Measurements from ENCODE around the gene CCL21. TPM values are rescaled to one million over a fixed set of nuclear protein-coding genes. Genes with fewer than 3 reads are reported as not detected.
A peak's percentile ranks its signal among the peaks of the same experiment; 100 is the strongest.

CCL21 gene
- total RNA-seq, 4 donors from 2014 or later: 54.7 to 85.2 (median 70.3) TPM

DNA sequence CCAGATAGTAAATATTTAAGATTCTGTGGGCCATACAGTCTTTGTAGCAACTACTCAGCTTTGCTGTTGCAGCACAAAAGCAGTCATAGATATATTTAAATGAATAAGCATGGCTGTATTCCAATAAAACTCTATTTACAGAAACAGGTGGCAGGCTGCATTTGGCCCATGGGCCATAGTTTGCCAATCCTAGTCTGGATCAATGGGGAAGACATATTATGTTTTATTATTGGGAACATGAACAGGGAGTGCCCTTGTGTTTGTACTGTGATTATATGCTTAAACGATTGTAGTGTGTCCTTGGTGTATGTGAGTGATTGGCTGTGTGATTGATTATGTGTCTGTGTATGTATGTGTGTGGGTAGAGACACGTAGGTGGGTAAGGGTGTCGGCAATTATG lies 35.5 kb downstream of the CCL21 start:
- no peak for DNase-seq
- Histone ChIP-seq H3K4me3 (no peak overlapping the region), H3K27me3 (no peaks in the 10 kb centered on the region), H3K4me1 (no peaks in the 10 kb centered on the region), H3K27ac (peak overlapping the region in 1 of 4 donors; percentile 16), H3K9me3 (no peaks in the 10 kb centered on the region), H3K36me3 (no peaks in the 10 kb centered on the region)
- TF ChIP-seq, protein P1, sequence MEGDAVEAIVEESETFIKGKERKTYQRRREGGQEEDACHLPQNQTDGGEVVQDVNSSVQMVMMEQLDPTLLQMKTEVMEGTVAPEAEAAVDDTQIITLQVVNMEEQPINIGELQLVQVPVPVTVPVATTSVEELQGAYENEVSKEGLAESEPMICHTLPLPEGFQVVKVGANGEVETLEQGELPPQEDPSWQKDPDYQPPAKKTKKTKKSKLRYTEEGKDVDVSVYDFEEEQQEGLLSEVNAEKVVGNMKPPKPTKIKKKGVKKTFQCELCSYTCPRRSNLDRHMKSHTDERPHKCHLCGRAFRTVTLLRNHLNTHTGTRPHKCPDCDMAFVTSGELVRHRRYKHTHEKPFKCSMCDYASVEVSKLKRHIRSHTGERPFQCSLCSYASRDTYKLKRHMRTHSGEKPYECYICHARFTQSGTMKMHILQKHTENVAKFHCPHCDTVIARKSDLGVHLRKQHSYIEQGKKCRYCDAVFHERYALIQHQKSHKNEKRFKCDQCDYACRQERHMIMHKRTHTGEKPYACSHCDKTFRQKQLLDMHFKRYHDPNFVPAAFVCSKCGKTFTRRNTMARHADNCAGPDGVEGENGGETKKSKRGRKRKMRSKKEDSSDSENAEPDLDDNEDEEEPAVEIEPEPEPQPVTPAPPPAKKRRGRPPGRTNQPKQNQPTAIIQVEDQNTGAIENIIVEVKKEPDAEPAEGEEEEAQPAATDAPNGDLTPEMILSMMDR (IDR thresholded peaks at IDR 0.05): no peak
- TF ChIP-seq POLR2A (IDR thresholded peaks at IDR 0.05): no peak

DNA sequence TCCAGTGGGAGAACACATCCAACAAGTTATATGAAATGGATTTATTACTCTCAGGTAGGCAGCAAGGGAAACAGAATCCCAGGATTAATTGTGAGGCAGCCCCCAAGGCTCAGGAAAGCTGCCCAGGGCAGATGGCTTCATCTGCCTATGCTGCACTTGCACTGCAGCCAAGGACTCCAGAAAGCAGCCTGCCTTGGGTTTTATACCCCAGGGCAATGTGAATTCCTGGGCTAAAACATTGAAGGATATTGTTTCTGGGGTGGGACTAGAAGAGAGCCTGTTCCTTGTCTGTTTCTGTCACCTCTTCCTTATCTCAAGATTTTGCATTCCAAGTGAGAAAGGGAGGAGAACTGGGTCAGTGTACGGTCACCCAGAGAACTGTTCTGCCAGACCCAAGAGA lies 38.6 kb downstream of the CCL21 start:
- Histone ChIP-seq H3K27ac (no peak overlapping the region), H3K27me3 (no peaks in the 10 kb centered on the region), H3K4me3 (no peak overlapping the region), H3K4me1 (no peaks in the 10 kb centered on the region), H3K36me3 (no peaks in the 10 kb centered on the region), H3K9me3 (no peaks in the 10 kb centered on the region)
- TF ChIP-seq POLR2A (IDR thresholded peaks at IDR 0.05): no peak
- TF ChIP-seq, protein P1 (IDR thresholded peaks at IDR 0.05): no peak
- DNase-seq: no peak

DNA sequence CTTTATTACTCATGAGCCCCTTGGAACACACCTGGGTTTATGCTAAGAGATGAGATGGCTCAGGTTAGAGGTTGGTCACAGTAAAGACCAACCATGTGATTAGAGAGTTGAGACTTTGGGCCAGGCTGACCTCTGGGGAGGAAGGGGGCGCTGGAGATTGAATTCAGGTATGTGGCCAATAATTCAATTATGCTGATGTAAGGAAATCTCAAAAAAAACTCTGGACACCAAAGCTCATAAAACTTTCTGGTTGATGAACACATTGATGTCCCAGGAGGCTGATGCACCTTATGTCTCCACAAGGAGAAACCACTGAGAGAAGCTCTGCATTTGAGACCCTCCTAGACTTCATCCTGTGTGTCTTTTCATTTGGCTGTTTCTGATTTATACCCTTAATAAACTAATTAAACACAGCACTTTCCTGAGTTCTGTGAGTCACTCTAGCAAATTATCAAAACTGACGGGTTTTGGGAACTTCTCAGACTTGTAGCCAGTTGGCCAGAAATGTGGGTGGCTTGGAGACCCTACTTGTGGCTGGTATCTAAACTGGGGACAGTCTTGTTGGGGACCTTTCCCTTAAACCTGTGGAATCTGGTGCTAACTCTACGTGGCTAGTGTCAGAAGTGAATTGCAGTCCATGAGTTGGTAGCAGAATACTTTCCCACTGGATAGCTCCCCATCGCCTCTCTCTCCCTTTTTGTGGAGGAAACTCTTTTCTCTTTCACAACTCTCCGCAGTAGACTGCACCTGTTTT lies 40.0 kb downstream of the CCL21 start:
- Histone ChIP-seq H3K4me1 (peaks cover 0 to under 1% (median under 1%) of the 10 kb centered on the region in 4 donors), H3K9me3 (no peaks in the 10 kb centered on the region), H3K4me3 (no peak overlapping the region), H3K27ac (no peak overlapping the region), H3K27me3 (no peaks in the 10 kb centered on the region), H3K36me3 (no peaks in the 10 kb centered on the region)
- DNase-seq: no peak
- TF ChIP-seq, protein P1 (IDR thresholded peaks at IDR 0.05): no peak
- TF ChIP-seq POLR2A (IDR thresholded peaks at IDR 0.05): no peak

DNA sequence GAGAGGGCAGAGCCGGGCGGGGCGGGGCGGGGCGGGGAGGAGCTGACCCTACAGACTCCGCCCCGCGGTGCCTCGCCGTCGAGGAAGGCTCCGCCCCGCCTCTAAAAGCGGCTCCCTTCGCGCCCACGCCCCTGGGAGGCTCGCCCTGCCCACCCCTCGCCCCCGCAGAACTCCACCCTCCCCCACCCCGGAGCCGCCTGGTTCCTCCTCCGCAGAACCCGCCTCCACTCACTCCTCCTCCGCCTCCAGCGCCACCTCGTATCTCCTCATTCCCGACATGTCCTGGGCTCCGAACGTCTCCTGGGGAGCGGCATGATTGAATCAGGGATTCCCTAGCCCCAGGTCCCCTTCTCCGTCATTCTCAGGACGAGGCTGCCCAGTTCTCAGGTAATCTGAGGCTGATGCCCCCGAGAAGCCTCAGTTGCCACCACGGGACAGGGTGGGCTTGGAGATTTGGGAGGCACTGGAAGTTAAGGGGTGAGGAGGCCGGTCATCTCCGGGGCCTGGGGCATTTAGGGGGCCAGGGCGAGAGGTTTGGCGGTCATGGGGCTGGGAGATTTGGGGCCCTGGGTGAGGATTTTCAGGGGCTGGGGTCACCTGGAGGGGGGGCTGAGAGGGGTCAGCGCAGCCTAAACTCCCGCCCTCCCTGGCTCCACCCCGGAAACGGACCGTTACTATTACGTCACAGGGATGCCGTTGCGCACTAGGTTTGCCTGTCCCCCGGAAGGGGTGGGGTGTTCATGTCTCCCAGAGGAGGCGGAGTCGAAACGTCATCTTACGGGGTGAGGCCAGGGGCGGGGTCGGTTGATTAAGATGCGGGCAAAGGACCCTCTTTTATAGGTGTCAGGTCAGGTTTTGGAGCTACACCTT lies 44.3 kb downstream of the CCL21 start:
- peak; percentile 88 to 97 (median 97) for DNase-seq
- H3K4me1 ChIP-seq: peaks cover 0 to 7% (median 6%) of the 10 kb centered on the region in 4 donors
- no peaks in the 10 kb centered on the region for H3K36me3 ChIP-seq
- H3K4me3 ChIP-seq: peak overlapping the region; percentile 45 to 86 (median 64)
- H3K9me3 ChIP-seq: no peaks in the 10 kb centered on the region
- no peaks in the 10 kb centered on the region for H3K27me3 ChIP-seq
- peak; percentile 90 to 93 for TF ChIP-seq POLR2A (IDR thresholded peaks at IDR 0.05)
- TF ChIP-seq, protein P1 (IDR thresholded peaks at IDR 0.05): no peak
- peak overlapping the region; percentile 86 to 98 (median 93) for H3K27ac ChIP-seq

DNA sequence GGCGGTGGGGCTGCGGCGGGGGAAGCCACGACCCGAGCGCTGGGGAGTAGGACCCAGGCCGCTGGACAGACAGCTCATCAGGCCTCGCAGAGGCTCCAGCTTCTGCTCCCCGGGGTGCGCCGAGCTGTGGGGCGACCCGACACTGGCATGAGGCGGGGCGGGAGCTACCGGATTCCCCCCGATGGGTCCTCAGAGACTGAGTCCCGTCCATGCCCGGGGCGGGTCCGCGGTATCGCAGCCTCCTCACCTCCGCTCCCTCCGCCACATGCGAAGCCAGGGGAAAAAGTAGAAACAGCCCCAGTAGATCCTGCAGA lies 44.9 kb downstream of the CCL21 start:
- H3K4me3 ChIP-seq: peak overlapping the region; percentile 45 to 86 (median 64)
- no peaks in the 10 kb centered on the region for H3K9me3 ChIP-seq
- no peak for DNase-seq
- H3K27me3 ChIP-seq: no peaks in the 10 kb centered on the region
- H3K36me3 ChIP-seq: no peaks in the 10 kb centered on the region
- H3K4me1 ChIP-seq: peaks cover 0 to 7% (median 6%) of the 10 kb centered on the region in 4 donors
- no peak for TF ChIP-seq POLR2A (IDR thresholded peaks at IDR 0.05)
- TF ChIP-seq, protein P1 (IDR thresholded peaks at IDR 0.05): no peak
- peak overlapping the region; percentile 86 to 98 (median 93) for H3K27ac ChIP-seq
